A673 (cell line): Measurements from ENCODE around the gene SLC35A3. TPM values are rescaled to one million over a fixed set of nuclear protein-coding genes. Genes with fewer than 3 reads are reported as not detected.

Experiments used
- BruUV-seq: library from RNA; stranded (reverse); fragments of 400-500 nt; replicated peaks from 2 replicates; lab custom pipeline; 2021; lab: Mats Ljungman, UMichigan
- CTCF ChIA-PET: fragments of 300-600 bp; sonication (Branson Sonifier 250); formaldehyde crosslinking; loops from one replicate; lab custom pipeline; 2022; ENCODE audit warnings: antibody characterized with exemption; lab: Charles Lee
- POLR2A ChIA-PET: fragments of 300-600 bp; sonication (Branson Sonifier 250); formaldehyde crosslinking; loops from one replicate; lab custom pipeline; 2022; ENCODE audit warnings: antibody characterized with exemption; ENCODE audit not compliant: low non-redundant PET; lab: Charles Lee
- DNase-seq: peaks from one replicate; pipeline ENCODE4 v3.0.0-alpha.2; 2015; ENCODE audit warnings: low spot score
- H3K27ac ChIP-seq: fragments of 200-600 bp; sonication (generic); 2 replicates; pipeline ENCODE4 v1.5.1; 2016; ENCODE audit warnings: mixed run types, low read depth, mild to moderate bottlenecking, mixed read lengths, antibody characterized with exemption, low read length; ENCODE audit not compliant: poor library complexity, severe bottlenecking
- H3K27me3 ChIP-seq: fragments of 200-600 bp; sonication (generic); replicated peaks from 2 replicates; pipeline ENCODE4 v1.6.1; 2017; ENCODE audit warnings: mixed run types, low read depth, mild to moderate bottlenecking, mixed read lengths, antibody characterized with exemption, low read length; ENCODE audit not compliant: insufficient read depth, poor library complexity
- H3K36me3 ChIP-seq: fragments of 200-600 bp; sonication (generic); 2 replicates; pipeline ENCODE4 v1.6.1; 2016; ENCODE audit warnings: mixed run types, mild to moderate bottlenecking, mixed read lengths, antibody characterized with exemption, low read length; ENCODE audit not compliant: insufficient read depth, poor library complexity, severe bottlenecking
- H3K4me1 ChIP-seq: fragments of 200-600 bp; sonication (generic); 2 replicates; pipeline ENCODE4 v1.6.1; 2017; ENCODE audit warnings: mixed run types, mild to moderate bottlenecking, mixed read lengths, antibody characterized with exemption, low read length; ENCODE audit not compliant: insufficient read depth, poor library complexity, severe bottlenecking
- H3K4me3 ChIP-seq: fragments of 200-600 bp; sonication (generic); 2 replicates; pipeline ENCODE4 v1.5.1; 2016; ENCODE audit warnings: low read depth, mixed run types, mild to moderate bottlenecking, mixed read lengths, low read length; ENCODE audit not compliant: poor library complexity, severe bottlenecking
- H3K9me3 ChIP-seq: fragments of 200-600 bp; sonication (generic); 2 replicates; pipeline ENCODE4 v1.6.1; 2016; ENCODE audit warnings: mixed run types, low read depth, mild to moderate bottlenecking, mixed read lengths, antibody characterized with exemption, low read length; ENCODE audit not compliant: poor library complexity, severe bottlenecking
- EZH2 ChIP-seq: fragments of 200-600 bp; sonication (generic); IDR thresholded peaks from 2 replicates; pipeline ENCODE4 v1.6.1; 2017; ENCODE audit warnings: borderline replicate concordance, low read depth, mild to moderate bottlenecking, mixed read lengths, antibody characterized with exemption, low read length; ENCODE audit not compliant: poor library complexity, severe bottlenecking
- intact Hi-C: fragments of 100-400 bp; cut with micrococcal nuclease; formaldehyde crosslinking; loops from one replicate; pipeline ENCODE4 v1.10.0; 2022; ENCODE audit not compliant: unreplicated experiment
- total RNA-seq: library from RNA; stranded (reverse); gene quantifications from 2 replicates; pipeline ENCODE4 v1.2.3, GENCODE V29; 2021
- TF ChIP-seq, protein P1 (sequence below): fragments of 300-800, 200-600 bp; sonication (generic); conservative IDR thresholded peaks from 2 replicates; pipeline ENCODE4 v1.5.1; 2017; ENCODE audit warnings: low read depth, mild to moderate bottlenecking, antibody characterized with exemption, low read length, moderate library complexity, mixed read lengths

Gene SLC35A3
- total RNA-seq, 1 experiment from 2014 or later, result 25.0 TPM

DNA sequence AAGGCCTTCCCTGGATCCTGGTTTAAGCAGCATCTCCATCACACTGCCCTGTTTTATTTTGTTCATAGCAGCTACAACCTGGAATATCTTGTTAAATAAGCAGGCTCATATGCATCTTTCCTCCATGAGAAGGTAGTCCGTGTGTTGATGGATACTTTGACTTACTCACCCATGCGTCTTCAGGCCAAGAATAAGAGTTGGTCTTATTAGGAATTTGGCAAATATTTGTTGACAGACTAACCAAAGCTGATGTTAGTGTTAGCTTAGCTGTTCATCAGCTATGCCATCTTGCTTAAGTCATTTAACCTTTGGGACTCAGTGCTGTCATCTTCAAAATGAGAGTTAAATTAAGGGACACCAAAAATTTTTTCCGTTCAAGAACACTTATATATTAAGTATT lies 103.7 kb downstream of the SLC35A3 start:
- BruUV-seq, result no TSS peak
- TF ChIP-seq, protein P1, sequence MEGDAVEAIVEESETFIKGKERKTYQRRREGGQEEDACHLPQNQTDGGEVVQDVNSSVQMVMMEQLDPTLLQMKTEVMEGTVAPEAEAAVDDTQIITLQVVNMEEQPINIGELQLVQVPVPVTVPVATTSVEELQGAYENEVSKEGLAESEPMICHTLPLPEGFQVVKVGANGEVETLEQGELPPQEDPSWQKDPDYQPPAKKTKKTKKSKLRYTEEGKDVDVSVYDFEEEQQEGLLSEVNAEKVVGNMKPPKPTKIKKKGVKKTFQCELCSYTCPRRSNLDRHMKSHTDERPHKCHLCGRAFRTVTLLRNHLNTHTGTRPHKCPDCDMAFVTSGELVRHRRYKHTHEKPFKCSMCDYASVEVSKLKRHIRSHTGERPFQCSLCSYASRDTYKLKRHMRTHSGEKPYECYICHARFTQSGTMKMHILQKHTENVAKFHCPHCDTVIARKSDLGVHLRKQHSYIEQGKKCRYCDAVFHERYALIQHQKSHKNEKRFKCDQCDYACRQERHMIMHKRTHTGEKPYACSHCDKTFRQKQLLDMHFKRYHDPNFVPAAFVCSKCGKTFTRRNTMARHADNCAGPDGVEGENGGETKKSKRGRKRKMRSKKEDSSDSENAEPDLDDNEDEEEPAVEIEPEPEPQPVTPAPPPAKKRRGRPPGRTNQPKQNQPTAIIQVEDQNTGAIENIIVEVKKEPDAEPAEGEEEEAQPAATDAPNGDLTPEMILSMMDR, result no peak
- no peak for DNase-seq
- H3K27me3 ChIP-seq, result no peaks in the 10 kb centered on the region
- no peaks in the 10 kb centered on the region for H3K9me3 ChIP-seq
- ChIA-PET POLR2A (no interaction called here), CTCF (no interaction called here)
- no peak overlapping the region for H3K4me3 ChIP-seq
- intact Hi-C loops, result no loop called here
- peaks cover 31% of the 10 kb centered on the region for H3K4me1 ChIP-seq
- H3K27ac ChIP-seq, result no peak overlapping the region
- H3K36me3 ChIP-seq, result peaks cover 48% of the 10 kb centered on the region

DNA sequence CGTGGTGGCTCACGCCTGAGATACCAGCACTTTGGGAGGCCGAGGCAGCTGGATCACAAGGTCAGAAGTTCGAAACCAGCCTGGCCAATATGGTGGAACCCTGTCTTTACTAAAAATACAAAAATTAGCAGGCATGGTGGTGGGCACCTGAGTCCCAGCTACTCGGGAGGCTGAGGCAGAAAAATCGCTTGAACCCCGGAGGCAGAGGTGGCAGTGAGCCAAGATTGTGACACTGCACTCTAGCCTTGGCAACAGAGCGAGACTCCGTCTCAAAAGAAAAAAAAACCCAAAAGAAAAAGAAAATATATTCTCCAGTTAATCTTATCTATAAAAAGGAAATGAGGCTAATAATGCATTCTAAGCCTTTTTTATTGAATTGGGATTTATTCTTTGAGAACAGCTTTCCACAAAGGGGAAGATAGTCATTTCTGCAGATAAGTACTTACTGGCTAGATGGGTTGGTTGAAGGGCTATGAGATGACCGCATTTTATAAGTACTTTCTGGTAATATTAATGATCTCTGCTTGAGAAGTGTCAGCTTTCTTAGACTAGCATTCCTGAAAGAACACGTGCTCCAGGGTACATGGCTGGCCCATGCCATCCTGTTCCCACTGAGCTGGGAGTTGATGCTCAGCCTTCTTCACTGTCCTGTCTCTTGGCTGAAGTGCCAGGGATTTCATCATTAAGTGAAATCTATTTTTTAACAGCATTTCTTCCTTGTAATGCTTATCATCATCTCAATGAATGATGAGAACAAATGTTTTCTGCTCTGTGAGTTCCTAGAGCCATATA lies 105.0 kb downstream of the SLC35A3 start:
- no peaks in the 10 kb centered on the region for H3K27me3 ChIP-seq
- peaks cover 45% of the 10 kb centered on the region for H3K36me3 ChIP-seq
- H3K4me3 ChIP-seq, result no peak overlapping the region
- H3K9me3 ChIP-seq, result no peaks in the 10 kb centered on the region
- ChIA-PET CTCF (no interaction called here), POLR2A (no interaction called here)
- intact Hi-C loops, result no loop called here
- DNase-seq, result peak; percentile 77
- TF ChIP-seq, protein P1, result no peak
- TF ChIP-seq EZH2, result no peak
- no TSS peak for BruUV-seq
- peak overlapping the region; percentile 8 for H3K27ac ChIP-seq
- H3K4me1 ChIP-seq, result peaks cover 31% of the 10 kb centered on the region

DNA sequence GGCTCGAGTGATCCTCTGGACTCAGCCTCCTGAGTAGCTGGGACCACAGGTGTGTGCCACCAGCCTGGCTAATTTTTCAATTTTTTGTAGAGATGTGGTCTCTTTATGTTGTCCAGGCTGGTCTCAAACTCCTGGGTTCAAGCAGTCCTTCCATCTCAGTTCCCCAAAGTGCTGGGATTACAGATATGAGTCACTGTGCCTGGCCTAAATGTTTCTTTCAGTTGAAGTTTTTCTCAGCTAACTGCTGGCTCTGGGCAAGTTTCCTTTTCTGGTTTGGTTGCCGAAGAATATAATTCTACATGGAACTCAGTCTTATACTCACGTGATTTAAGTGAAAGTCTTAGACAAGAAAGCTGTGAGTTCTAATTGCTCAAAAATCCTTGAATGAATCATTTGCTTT lies 106.0 kb downstream of the SLC35A3 start:
- H3K9me3 ChIP-seq, result no peaks in the 10 kb centered on the region
- H3K4me1 ChIP-seq, result peaks cover 31% of the 10 kb centered on the region
- no peak for DNase-seq
- no peak overlapping the region for H3K4me3 ChIP-seq
- CTCF ChIA-PET, result no interaction called here
- intact Hi-C loops, result no loop called here
- TF ChIP-seq EZH2, result no peak
- TF ChIP-seq, protein P1, result no peak
- POLR2A ChIA-PET, result no interaction called here
- H3K27me3 ChIP-seq, result no peaks in the 10 kb centered on the region
- no TSS peak for BruUV-seq
- H3K36me3 ChIP-seq, result peaks cover 45% of the 10 kb centered on the region
- peak overlapping the region; percentile 8 for H3K27ac ChIP-seq
